ENCODE results near the gene GBE1.
"Not testable (repeated sequence)": the region's sequence is repeated elsewhere in the genome, so short reads cannot be mapped to it uniquely, and the experiment has no call there.

Gene GBE1

DNA sequence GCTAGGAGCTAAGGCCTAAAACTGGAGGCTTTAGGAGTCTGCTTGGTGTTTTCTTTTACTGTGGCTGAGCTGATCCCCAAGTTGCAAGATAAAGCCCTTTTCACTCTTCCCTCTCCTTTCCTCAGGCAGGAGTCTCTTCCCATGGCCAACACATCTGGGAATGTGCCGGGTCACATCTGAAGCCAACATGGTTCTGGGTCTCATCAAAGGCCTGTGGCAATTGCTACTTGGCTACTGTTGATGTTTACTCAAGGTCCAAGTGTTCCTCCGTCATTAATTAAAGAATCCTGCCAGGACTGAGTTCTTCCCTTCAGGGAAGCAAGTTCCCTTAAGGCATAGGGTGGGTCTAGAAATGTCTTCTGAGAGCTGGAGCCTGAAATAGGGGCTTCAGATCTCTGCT is 230.2 kb downstream of the GBE1 start:
- DNase-seq (ENCODE audit: low spot score): no peak

DNA sequence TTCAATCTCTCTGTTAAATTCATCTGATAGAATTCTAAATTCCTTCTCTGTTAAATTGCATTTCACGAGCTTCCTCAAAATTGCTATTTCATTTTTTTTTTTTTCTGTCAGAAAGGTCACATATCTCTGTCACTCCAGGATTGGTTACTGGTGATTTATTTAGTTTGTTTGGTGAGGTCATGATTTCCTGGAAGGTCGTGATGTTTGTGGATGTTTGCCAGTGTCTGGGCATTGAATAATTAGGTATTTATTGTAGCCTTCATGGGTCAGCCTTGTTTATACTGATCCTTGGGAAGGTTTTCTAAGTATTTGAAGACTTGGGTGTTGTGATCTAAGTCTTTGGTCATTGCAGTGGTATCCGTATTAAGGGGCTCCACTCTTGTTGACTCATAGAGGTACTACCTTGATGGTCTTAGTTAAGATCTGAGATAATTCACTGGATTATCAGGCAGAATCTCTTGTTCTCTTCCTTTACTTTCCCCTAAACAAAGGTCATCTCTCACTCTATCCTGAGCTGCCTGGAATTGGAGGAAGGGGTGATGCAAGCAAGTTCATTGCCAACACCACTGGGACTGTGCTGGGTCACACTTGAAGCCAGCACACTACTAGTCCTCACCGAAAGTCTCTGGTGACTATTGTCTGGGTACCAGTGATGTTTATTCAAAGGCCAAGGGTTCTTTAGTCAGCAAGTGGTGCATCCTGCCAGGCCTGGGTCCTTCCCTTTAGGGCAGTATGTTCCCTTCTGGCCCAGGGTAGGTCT is 231.1 kb downstream of the GBE1 start:
- no peak for DNase-seq (ENCODE audit: low spot score)

- DNase-seq (ENCODE audit: low spot score): no peak
Observed at GRCh38 chr3:81521855-81522254, 239.6 kb downstream of the GBE1 start.

DNA sequence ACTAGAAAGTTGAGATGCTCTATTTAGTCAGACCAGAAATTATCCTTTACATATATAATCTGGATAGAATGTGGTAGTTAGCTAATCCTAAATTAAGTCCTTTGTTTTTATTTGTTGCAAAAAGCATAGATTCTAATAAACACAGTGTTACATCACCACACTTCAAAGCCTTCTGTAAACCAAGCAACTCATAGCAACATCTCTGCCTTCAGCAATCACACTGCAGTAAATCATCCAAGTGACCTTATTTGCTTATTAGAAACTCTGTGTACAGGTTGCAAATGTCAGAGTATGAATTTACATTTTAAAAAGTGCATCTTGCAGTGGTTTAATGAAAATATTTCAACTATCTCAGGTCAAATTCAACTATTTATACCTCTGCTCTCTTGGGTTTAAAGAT is 242.5 kb downstream of the GBE1 start:
- DNase-seq (ENCODE audit: low spot score): no peak

DNA sequence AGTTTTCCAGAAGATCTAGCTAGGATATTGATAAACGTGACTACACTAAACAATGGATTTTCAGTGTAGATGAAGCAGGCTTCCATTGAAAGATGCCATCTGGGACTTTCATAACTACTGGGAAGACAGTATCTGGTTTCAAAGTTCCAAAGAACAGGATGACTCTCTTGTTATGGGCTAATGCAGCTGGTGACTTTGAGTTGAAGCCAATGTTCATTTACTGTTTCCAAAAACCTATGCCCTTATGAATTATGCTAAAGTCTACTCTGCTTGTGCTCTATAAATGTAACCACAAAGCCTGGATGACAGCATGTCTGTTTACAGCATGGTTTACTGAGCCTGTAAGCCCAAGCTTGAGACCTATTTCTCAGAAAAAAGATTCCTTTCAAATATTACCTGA is 245.4 kb downstream of the GBE1 start:
- DNase-seq (ENCODE audit: low spot score): no peak

DNA sequence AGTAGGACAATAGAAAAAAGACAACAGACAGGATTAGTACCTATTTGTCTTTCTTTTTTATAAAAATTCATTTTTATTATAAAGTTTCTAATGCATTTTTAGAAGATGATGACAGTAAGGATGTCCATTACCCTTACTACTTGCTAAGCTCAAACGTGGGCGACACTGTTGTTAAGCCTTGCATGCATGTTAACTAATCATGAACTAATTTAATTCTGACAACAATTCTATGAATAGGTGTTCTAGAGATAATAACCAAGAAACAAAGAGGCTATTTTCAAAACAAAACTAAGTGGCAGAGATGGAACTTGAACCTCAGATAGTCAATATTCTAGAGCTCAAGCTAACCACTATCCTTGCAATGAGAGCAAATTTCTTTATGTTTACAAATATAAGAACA is 247.9 kb downstream of the GBE1 start:
- no peak for DNase-seq (ENCODE audit: low spot score)

DNA sequence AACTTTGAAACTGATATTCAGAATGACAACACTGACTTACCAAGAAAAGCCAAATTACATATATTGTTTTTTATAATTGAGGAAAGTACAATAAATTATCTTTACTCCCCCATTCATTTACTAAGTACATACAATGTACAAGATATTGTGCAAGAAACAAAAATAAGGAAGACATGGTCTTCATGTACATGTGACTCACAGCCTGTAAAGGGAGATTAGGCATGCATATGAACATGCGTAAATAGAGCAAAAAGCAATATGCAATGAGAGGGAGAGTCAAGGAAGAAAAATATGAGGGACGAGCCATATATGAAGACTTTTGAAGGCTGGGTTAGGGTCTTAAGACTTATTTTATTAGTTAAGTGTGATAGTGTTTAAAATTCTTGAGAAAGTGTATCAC is 258.4 kb downstream of the GBE1 start:
- no peak for DNase-seq (ENCODE audit: low spot score)

DNA sequence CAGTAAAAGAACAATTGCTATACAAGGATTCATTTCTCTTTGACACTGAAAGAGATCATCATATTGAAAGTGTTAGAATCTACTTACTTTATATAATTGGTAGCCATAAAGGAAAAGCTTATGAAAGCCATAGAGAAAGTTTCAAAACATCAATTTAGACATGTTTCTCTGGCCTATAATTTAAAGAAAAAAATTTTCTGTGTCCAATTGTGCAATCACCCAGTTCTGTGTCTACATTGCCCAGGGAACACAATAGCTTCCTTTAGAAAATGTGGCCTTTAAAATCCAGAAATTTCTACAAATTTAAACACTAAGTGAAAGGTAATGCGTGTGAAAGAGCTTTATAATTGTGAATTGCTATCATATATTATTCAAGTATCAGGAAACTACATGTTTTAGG is 259.2 kb downstream of the GBE1 start:
- DNase-seq (ENCODE audit: low spot score): no peak

DNA sequence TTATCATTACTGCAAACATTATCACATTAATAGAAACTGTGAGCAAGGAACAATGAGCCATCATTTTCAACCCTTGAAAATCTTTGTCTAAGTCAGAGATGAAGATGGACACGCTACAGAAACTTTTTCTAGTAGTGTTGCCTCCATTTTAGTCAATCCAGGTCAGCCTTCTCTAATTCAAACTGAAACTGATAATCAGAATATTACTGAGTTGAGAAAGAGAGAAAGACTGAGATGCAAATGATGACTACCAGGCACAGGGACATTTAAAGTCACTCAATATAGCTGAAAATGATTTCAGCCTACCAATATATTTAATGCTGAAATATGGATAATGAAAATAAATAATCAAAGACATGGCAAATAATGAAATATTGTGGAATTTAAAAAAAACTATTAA is 261.4 kb downstream of the GBE1 start:
- DNase-seq (ENCODE audit: low spot score): no peak

DNA sequence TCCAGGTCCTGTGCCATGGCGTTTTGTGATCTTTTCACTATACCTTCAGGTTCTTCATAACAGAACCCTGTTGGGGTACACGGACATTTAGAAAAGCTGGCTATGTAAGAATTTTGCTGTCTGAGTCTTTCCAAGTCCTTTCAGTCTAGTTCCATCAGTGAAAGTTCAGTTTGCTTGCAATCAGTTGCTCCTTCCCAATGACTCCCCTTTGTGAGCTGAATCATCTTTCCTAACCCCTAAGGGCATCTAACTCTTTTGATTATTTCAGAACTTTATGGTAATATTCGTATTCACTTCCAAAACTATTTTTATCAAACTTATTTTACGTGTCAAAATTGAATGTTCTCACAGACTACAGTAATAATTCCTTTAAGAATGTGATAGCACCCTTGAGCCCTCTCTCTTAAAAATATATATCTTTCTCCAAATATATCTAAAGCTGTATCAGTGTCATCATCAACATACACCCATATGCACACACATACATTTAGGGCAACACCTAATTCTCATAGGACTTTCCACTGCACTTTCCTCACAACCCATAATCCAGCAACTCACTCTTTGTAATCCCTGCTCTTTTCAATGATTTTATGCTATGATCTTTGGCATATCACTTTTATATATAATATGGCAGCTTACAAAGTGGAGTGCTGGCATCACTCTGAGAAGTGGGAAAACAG is 263.7 kb downstream of the GBE1 start:
- no peak for DNase-seq (ENCODE audit: low spot score)

DNA sequence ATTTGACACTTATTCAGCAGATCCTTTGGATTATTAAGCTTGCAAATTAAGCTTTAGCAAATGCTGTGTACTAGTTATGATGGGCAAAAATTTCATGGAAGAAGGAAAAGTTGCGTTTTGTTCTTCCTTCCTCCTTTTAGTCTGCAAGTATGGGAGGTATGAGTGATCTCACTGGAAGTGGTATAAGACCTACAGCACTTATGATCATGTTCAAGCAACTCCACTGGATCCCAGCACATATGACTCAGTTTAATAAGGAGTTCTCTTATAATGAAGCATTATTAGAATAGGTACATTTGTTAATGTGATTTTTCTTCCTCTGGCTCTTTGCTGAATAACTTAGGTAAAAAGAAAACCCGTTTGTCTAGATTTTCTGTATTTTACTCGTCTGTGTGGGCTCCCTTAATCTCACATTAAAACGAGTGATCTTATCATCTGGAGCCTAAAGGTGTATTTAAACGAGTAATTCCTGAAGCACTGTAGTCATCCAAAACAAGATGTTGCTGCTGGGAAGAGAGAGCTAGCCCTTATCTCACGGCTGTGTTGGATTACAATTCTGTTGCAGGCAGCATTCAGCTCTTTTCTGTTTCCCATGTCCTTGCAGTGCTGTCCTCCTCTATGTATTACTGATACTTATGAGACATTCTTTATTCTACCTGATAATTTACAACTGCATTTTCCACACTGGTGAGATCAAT is 264.9 kb downstream of the GBE1 start:
- DNase-seq (ENCODE audit: low spot score): no peak

DNA sequence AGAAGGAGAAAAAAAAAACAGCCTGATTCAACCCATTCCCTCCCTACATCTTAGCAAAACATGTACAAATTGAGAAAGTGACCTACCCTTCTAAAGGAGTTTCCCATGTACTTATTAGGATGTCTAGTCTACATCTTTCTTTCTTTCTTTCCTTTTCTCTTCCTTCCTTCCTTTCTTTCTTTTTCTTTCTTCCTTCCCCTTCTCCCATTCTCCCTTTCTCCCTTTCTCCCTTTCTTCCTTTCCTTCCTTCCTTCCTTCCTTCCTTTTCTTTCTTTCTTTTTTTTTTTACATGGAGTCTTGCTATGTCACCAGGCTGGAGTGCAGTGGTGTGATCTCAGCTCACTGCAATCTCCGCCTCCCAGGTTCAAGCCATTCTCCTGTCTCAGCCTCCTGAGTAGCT is 269.0 kb downstream of the GBE1 start:
- DNase-seq (ENCODE audit: low spot score): not testable (repeated sequence)

- DNase-seq (ENCODE audit: low spot score): no peak
Observed at GRCh38 chr3:81492040-81492439, 269.4 kb downstream of the GBE1 start.

GRCh38 chr3:81490541-81491288 is 270.7 kb downstream of the GBE1 start:
- DNase-seq (ENCODE audit: low spot score): peak; percentile 76

DNA sequence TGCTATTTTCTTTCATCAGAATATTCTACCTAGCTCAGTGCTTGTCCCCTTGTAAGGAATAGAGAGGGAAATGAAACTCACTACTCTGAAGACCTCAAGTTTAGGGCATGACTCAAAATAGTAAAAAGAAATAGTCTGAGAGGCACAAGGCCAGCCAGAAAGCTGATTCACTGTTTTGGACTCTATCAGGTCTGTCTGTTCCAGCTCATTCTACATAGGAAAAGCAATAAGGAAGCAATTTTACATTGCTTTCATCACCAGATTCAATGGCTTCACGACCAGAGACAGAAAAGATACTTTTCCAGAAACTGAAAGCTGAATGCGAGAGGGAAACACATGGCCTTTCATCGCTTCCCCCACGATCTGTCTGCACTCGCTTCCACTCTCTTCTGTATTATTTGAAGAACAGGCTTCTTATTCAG is 276.0 kb downstream of the GBE1 start:
- no peak for DNase-seq (ENCODE audit: low spot score)

DNA sequence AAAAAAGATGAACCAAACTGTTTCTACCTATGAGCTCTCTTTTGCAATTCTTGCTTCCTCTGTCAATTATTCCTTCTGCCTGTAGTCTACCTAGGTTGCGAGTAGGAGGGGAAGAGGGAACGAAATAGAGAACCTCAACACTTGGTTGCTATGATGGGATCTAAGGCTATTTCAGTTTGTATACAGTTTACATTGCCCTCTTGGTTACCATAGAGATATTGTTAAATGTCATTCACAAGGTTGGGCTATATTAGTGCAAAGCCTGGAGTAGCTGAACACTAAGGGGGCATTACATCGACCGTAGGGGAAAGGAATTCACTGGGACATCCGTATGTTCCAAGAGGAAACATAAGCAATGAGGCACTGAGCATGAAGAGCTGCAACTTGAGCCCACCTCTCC is 276.9 kb downstream of the GBE1 start:
- no peak for DNase-seq (ENCODE audit: low spot score)

DNA sequence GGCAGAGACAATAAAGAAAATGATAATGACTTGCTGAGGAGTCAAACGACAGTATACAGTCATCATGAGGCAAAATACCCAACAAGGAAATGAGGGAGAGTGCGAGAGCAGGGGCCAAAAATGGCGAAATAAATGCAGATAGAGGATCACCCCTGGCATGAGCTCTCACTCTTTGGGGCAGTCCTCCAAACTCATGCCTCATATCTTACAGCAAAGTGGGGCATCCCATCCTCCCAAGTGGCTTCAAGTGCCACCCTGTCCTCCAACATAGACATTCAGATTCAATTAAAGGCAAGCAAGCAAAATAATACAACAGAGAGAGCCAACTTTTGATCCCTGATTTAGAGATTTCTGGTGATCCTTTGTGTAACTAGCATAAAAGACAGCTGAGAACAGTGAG is 278.4 kb downstream of the GBE1 start:
- no peak for DNase-seq (ENCODE audit: low spot score)

DNA sequence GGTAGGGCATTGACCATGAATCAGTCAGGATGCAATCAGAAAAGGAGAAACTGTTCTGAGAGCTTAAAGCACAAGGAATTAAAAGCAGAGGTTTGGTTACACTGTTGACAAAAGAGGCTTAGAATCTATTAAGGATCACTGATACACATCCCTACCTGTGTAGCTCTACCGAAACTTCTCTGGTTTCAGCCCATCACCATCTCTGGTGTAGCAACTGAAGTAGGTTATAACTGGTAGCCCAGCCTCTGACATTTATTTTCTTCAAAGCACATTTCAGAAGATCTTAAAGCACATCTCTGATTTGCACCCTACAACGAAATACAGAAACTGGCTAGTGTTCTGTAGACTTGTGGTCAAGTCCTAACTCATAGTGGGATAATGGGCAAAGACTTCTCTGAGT is 283.7 kb downstream of the GBE1 start:
- DNase-seq (ENCODE audit: low spot score): no peak

- no peak for DNase-seq (ENCODE audit: low spot score)
Observed at GRCh38 chr3:81476692-81477091, 284.8 kb downstream of the GBE1 start.

- no peak for DNase-seq (ENCODE audit: low spot score)
Observed at GRCh38 chr3:81472600-81473362, 288.7 kb downstream of the GBE1 start.

- no peak for DNase-seq (ENCODE audit: low spot score)
Observed at GRCh38 chr3:81470524-81471278, 290.7 kb downstream of the GBE1 start.

Measured in D341Med (cell line).